ENCODE data around the gene STK25.

STK25 gene

DNA sequence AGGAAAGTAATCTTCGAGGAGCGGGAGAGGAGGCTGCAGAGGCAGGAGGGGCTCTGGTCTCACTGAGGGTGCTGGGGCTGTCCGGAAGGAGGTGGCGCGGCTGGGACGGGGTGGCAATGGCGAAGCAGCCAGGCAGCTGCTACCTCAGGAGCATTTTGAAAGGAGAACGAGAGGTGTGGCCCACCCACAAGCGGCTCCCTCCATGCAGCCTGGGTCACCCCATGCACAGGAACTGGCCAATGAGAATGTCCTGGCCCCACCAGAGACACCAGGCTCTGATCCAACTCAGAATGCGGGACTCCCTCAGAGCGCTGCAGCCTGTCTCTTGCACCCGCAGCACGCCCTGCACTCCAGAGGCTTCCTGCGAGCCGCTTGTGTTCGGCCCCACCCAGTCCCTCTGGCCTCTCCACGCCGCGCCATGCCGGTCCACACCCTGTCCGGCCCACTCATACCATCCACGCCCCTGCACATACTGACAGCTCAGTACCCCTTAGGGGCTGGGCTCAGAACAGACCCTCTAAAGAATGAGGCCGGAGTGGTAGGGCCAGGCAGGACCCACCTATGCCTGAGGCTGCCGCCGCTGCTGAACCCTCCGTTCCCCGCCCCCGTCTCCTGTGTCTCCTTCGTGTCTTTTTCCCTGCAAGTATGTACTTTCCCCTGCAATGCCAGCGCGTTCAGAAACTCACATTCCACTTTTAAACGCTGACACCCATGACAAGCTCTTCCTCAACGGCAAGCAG lies 43.8 kb upstream of the STK25 start:
- no peak for DNase-seq (ENCODE audit: low read depth)
- TF ChIP-seq, protein P1, sequence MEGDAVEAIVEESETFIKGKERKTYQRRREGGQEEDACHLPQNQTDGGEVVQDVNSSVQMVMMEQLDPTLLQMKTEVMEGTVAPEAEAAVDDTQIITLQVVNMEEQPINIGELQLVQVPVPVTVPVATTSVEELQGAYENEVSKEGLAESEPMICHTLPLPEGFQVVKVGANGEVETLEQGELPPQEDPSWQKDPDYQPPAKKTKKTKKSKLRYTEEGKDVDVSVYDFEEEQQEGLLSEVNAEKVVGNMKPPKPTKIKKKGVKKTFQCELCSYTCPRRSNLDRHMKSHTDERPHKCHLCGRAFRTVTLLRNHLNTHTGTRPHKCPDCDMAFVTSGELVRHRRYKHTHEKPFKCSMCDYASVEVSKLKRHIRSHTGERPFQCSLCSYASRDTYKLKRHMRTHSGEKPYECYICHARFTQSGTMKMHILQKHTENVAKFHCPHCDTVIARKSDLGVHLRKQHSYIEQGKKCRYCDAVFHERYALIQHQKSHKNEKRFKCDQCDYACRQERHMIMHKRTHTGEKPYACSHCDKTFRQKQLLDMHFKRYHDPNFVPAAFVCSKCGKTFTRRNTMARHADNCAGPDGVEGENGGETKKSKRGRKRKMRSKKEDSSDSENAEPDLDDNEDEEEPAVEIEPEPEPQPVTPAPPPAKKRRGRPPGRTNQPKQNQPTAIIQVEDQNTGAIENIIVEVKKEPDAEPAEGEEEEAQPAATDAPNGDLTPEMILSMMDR (IDR thresholded peaks at IDR 0.05; ENCODE audit: insufficient read depth, low read depth, low read length, missing control alignments), result no peak
- no peak overlapping the region for H3K4me3 ChIP-seq (ENCODE audit: low read depth, low read length)

DNA sequence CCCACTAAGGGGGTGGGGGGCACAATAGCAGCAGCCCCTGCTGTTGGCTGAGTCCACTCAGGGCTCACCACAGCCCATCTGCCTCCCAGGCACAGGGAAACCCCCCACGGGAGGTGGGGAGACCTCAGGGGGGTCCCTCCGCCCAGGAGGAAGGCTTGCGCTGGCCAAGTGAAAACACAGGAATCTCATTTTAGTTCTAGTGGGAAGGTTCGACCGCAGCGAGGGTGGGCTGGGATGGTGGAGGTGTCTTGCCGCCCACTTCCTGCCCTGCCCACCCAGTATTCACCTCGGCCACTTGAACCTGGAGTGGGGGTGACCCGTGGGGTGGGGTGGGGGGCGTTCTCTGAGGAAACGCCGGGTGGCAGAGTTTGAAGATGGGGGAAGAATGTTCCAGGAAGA lies 43.2 kb upstream of the STK25 start:
- no peak for DNase-seq (ENCODE audit: low read depth)
- TF ChIP-seq, protein P1 (IDR thresholded peaks at IDR 0.05; ENCODE audit: insufficient read depth, low read depth, low read length, missing control alignments), result no peak
- H3K4me3 ChIP-seq (ENCODE audit: low read depth, low read length), result no peak overlapping the region

DNA sequence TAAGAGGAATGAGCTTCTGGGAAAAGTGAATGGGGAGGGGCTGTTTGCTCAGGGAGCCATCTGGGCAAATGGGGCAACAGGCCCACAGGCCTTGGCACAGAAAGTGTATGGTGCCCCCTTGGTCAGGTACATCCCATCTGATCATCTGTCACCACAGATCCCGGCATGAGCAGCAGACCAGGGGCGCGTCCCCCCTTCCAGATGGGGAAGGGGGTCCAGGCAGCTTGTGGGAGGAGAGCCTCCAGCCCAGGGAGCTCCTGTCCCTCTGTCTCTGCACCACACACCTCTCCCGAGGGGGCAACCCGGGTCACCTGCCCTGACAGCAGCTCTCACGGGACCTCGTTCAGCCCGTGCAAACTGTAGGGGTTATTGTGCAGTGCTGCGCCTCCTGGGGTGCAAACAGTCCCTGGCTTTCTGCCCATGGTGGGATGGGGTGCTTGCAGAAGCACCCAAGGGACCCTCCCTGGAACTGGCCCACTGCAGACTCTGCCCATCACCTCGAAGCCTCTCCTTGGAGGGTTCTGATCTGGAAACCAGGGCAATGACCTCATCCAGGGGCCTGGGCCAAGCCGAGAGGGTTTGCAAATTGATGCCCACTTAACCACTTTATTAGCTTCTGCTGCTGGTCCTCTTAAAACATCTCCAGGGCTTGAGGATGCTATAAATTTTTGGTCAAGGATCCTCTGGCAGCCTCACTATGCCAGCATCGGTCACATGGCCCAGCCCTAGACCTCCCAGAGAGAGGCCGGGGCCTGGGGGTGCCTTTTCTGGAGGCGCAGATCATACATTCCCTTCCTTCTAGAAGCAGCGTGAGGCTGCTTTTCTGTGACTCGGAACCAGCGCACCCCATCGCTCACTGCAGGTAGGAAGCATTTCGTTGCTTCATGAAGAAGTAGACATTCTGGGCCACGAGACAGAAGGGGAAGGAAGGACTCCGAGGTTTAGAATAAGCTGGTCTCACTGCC lies 42.5 kb upstream of the STK25 start:
- no peak for DNase-seq (ENCODE audit: low read depth)
- TF ChIP-seq, protein P1 (IDR thresholded peaks at IDR 0.05; ENCODE audit: insufficient read depth, low read depth, low read length, missing control alignments), result no peak
- no peak overlapping the region for H3K4me3 ChIP-seq (ENCODE audit: low read depth, low read length)

DNA sequence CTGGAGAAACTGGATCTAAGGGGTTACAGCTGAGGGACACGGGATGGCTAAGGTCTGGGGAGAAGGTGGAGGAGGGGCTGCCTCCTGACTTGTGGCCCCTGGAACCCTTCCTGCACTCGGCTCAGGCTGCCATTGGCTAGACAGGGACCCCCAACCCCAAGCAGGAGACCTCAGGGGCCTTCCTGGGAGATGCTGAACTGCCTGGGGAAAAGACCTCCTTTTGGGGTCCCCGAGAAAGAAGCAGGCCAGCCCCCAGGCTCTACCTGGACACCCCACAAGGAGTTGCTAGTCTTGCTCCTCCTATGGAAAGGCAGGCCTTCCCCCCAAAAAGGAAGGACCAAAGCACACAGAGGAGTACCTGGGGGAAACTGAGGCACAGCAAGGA lies 40.1 kb upstream of the STK25 start:
- TF ChIP-seq, protein P1 (IDR thresholded peaks at IDR 0.05; ENCODE audit: insufficient read depth, low read depth, low read length, missing control alignments), result no peak
- no peak for DNase-seq (ENCODE audit: low read depth)
- H3K4me3 ChIP-seq (ENCODE audit: low read depth, low read length), result no peak overlapping the region

DNA sequence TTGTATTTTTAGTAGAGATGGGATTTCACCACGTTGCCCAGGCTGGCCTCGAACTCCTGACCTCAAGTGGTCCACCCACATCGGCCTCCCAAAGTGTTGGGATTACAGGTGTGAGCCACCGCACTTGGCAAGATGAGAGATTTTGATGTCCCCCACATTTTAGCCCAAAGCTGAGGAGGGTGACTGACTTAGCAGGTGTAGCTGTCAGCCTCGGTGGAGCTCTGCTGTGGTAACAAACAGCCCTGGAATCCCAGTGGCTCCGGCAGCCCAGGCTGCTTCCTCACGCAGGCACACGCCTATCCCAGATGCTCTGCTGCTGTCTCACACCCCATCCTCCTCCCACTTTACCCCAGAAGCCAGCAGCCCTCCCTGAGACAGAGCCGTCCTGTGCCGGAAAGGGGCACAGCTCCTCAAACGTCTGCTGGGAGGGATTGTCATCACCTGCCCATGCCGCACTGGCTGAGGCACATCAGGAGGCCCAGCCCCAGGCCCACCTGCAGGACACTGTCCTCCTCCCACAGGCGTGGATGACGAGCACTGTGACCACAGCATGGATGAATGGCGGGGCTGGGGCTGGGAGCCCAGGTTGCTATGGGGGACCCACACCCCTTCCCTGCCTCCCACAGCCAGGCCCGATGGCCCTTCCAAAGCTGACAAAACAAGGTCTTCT lies 39.5 kb upstream of the STK25 start:
- H3K4me3 ChIP-seq (ENCODE audit: low read depth, low read length), result no peak overlapping the region
- no peak for DNase-seq (ENCODE audit: low read depth)
- TF ChIP-seq, protein P1 (IDR thresholded peaks at IDR 0.05; ENCODE audit: insufficient read depth, low read depth, low read length, missing control alignments), result no peak

DNA sequence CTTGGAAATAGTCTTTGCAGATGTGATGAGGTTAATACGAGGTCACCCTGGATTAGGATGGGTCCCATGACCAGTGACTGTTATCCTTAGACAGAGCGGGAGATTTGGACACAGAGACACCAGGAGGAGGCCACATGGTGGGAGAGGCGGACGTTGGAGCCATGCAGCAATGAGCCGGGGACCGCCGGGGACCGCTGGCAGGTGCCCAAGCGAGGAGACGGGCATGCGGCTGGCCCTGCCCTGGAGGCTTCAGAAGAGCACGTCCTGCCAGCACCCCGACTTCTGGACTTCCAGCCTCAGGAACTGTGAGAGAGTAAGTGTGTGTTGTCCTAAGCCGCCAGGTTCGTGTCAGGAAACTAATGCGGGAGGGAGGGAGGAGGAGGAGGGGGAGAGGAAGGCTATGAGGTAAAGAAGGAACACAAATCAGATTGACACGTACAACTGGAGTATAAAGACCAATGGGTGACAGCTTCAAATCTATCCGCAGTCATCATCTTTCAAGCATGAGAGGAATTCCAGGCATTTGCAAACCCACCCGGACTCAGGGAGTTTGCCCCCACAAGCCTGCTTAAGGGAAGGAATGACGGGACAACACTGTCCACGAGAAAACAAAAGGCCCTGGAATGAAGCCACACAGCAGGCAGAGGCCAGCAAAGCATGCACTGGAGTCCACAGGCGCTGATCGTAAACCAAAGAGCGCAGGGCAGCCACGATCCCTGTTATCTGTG lies 38.6 kb upstream of the STK25 start:
- TF ChIP-seq, protein P1 (IDR thresholded peaks at IDR 0.05; ENCODE audit: insufficient read depth, low read depth, low read length, missing control alignments), result no peak
- no peak overlapping the region for H3K4me3 ChIP-seq (ENCODE audit: low read depth, low read length)
- DNase-seq (ENCODE audit: low read depth), result no peak

Measured in GM12865 (cell line).